Central memory CD4-positive, alpha-beta T cell (primary cell): ENCODE measurements around the gene CAPN2.
A peak's percentile ranks its signal among the peaks of the same experiment; 100 is the strongest.

ENCODE experiments used
- DNase-seq: peaks from one replicate; pipeline ENCODE4 v3.0.0; 2022

CAPN2 gene

GRCh38 chr1:223702735-223703667 lies 9.3 kb upstream of the CAPN2 start:
- DNase-seq: no peak

- DNase-seq: no peak
Observed at GRCh38 chr1:223703668-223704013, 8.7 kb upstream of the CAPN2 start.

GRCh38 chr1:223704921-223705878 lies 7.1 kb upstream of the CAPN2 start:
- no peak for DNase-seq

- no peak for DNase-seq
Observed at GRCh38 chr1:223706077-223706973, 6.0 kb upstream of the CAPN2 start.

GRCh38 chr1:223707256-223708000 lies 4.9 kb upstream of the CAPN2 start:
- no peak for DNase-seq

GRCh38 chr1:223708001-223708359 lies 4.4 kb upstream of the CAPN2 start:
- no peak for DNase-seq

GRCh38 chr1:223708651-223709268 lies 3.6 kb upstream of the CAPN2 start:
- no peak for DNase-seq

GRCh38 chr1:223709598-223709997 lies 2.7 kb upstream of the CAPN2 start:
- no peak for DNase-seq

- no peak for DNase-seq
Observed at GRCh38 chr1:223710179-223711133, 1.9 kb upstream of the CAPN2 start.

- DNase-seq: no peak
Observed at GRCh38 chr1:223711173-223711572, 1.2 kb upstream of the CAPN2 start.

GRCh38 chr1:223711747-223712193 lies 569 bp upstream of the CAPN2 start:
- DNase-seq: no peak

- DNase-seq: peak; percentile 39
Observed at GRCh38 chr1:223712850-223713474, 623 bp downstream of the CAPN2 start.

- peak; percentile 31 for DNase-seq
Observed at GRCh38 chr1:223713546-223714420, 1.4 kb downstream of the CAPN2 start.

GRCh38 chr1:223714421-223714724 lies 2.0 kb downstream of the CAPN2 start:
- no peak for DNase-seq

GRCh38 chr1:223714849-223715603 lies 2.7 kb downstream of the CAPN2 start:
- DNase-seq: no peak

GRCh38 chr1:223715604-223716172 lies 3.3 kb downstream of the CAPN2 start:
- no peak for DNase-seq

- peak; percentile 74 for DNase-seq
Observed at GRCh38 chr1:223716302-223716862, 4.0 kb downstream of the CAPN2 start.
